OCI-LY7 (cell line): Measurements from ENCODE around the gene EXT2.

ENCODE experiments used
- EZH2phosphoT487 ChIP-seq: fragments of 200-600 bp; sonication (generic); IDR thresholded peaks from 2 replicates; pipeline ENCODE4 v1.6.1; 2018; ENCODE audit warnings: low read depth, borderline replicate concordance, mild to moderate bottlenecking, mixed run types, antibody characterized with exemption, low read length, moderate library complexity, mixed read lengths
- TF ChIP-seq, protein P1 (sequence below): fragments of 200-600 bp; sonication (generic); conservative IDR thresholded peaks from 2 replicates; pipeline ENCODE4 v1.5.1; 2014; ENCODE audit warnings: mild to moderate bottlenecking, antibody characterized with exemption, low read length, moderate library complexity, mixed read lengths

DNA sequence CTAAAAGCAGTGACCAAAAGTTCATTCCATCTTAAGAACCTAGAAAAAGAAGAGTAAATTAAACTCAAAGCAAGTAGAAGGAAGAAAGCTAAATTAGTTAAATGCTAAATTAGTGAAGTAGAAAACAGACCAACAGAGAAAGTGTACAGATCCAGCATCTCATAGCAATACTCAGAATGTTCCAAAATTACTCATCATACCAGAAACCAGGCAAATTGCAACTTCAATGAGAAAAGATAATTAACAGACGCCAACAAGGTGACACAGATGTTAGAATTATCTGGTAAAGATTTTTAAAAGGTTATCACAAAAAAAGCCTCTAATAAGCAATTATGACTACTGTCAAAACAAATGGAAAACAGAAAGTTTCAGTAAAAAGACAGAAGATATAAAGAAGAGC is 117.7 kb downstream of the EXT2 start:
- TF ChIP-seq, protein P1, sequence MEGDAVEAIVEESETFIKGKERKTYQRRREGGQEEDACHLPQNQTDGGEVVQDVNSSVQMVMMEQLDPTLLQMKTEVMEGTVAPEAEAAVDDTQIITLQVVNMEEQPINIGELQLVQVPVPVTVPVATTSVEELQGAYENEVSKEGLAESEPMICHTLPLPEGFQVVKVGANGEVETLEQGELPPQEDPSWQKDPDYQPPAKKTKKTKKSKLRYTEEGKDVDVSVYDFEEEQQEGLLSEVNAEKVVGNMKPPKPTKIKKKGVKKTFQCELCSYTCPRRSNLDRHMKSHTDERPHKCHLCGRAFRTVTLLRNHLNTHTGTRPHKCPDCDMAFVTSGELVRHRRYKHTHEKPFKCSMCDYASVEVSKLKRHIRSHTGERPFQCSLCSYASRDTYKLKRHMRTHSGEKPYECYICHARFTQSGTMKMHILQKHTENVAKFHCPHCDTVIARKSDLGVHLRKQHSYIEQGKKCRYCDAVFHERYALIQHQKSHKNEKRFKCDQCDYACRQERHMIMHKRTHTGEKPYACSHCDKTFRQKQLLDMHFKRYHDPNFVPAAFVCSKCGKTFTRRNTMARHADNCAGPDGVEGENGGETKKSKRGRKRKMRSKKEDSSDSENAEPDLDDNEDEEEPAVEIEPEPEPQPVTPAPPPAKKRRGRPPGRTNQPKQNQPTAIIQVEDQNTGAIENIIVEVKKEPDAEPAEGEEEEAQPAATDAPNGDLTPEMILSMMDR, result no peak
- no peak for TF ChIP-seq EZH2phosphoT487
